WTC11 (cell line): ENCODE measurements around the gene TCF3. TPM values are rescaled to one million over a fixed set of nuclear protein-coding genes. Genes with fewer than 3 reads are reported as not detected.

ENCODE experiments used
- ATAC-seq: fragments of 200-7000 bp; cut with Tn5 transposase; 2 replicates; pipeline ENCODE4 v1.10.0; 2021; ENCODE audit warnings: mild to moderate bottlenecking, moderate library complexity
- CTCF ChIA-PET: fragments of 300-600 bp; sonication (Branson Sonifier 250); formaldehyde crosslinking; loops from one replicate; lab custom pipeline; 2021; ENCODE audit warnings: antibody characterized with exemption; lab: Charles Lee
- POLR2A ChIA-PET: fragments of 350-600 bp; sonication (Branson Sonifier 250); formaldehyde crosslinking; loops from one replicate; lab custom pipeline; 2021; ENCODE audit warnings: antibody characterized with exemption; lab: Charles Lee
- DNase-seq: peaks from one replicate; pipeline ENCODE4 v3.0.0; 2021; ENCODE audit warnings: low spot score
- H3K27ac Mint-ChIP-seq: 2 replicates; pipeline ENCODE4 v1.8.0; 2021; ENCODE audit warnings: mixed read lengths
- H3K27me3 Mint-ChIP-seq: 2 replicates; pipeline ENCODE4 v1.8.0; 2021; ENCODE audit warnings: low read depth, mild to moderate bottlenecking, moderate library complexity, mixed read lengths
- H3K36me3 Mint-ChIP-seq: 2 replicates; pipeline ENCODE4 v1.8.0; 2021; ENCODE audit warnings: mixed read lengths
- H3K4me1 Mint-ChIP-seq: 2 replicates; pipeline ENCODE4 v1.8.0; 2022; ENCODE audit warnings: mixed read lengths
- H3K4me3 Mint-ChIP-seq: 2 replicates; pipeline ENCODE4 v1.8.0; 2021; ENCODE audit warnings: mild to moderate bottlenecking, moderate library complexity, mixed read lengths
- H3K9me3 Mint-ChIP-seq: 2 replicates; pipeline ENCODE4 v1.8.0; 2021; ENCODE audit warnings: mixed read lengths
- AFF4 ChIP-seq: sonication (generic); formaldehyde crosslinking; IDR thresholded peaks from 2 replicates; pipeline ENCODE4 v1.8.1; 2023; ENCODE audit warnings: mild to moderate bottlenecking, missing genetic modification reagents, borderline replicate concordance
- ATF2 ChIP-seq: sonication (generic); formaldehyde crosslinking; IDR thresholded peaks from 2 replicates; pipeline ENCODE4 v1.8.1; 2022; ENCODE audit warnings: low read depth, missing genetic modification reagents, borderline replicate concordance
- ATF3 ChIP-seq: sonication (generic); formaldehyde crosslinking; conservative IDR thresholded peaks from 2 replicates; pipeline ENCODE4 v1.8.1; 2022; ENCODE audit warnings: mild to moderate bottlenecking, missing genetic modification reagents
- CREB1 ChIP-seq: sonication (generic); formaldehyde crosslinking; IDR thresholded peaks from 2 replicates; pipeline ENCODE4 v1.8.0; 2023; ENCODE audit warnings: mild to moderate bottlenecking, missing genetic modification reagents
- E2F1 ChIP-seq: sonication (generic); formaldehyde crosslinking; IDR thresholded peaks from 2 replicates; pipeline ENCODE4 v1.8.0; 2022; ENCODE audit warnings: mild to moderate bottlenecking, missing genetic modification reagents
- E2F4 ChIP-seq: sonication (generic); formaldehyde crosslinking; IDR thresholded peaks from 2 replicates; pipeline ENCODE4 v1.8.1; 2022; ENCODE audit warnings: low read depth, mild to moderate bottlenecking, moderate library complexity, missing genetic modification reagents, borderline replicate concordance
- EMX1 ChIP-seq: fragments of 250-450 bp; sonication (Bioruptor Pico); IDR thresholded peaks from 2 replicates; pipeline ENCODE4 v1.8.0; 2021; ENCODE audit warnings: mild to moderate bottlenecking
- FOXK1 ChIP-seq: sonication (generic); formaldehyde crosslinking; IDR thresholded peaks from 2 replicates; pipeline ENCODE4 v1.8.0; 2022; ENCODE audit warnings: mild to moderate bottlenecking, moderate library complexity, missing genetic modification reagents
- GABPB1 ChIP-seq: sonication (generic); formaldehyde crosslinking; IDR thresholded peaks from 2 replicates; pipeline ENCODE4 v1.8.1; 2023; ENCODE audit warnings: mild to moderate bottlenecking, missing genetic modification reagents
- GTF2I ChIP-seq: fragments of 250-450 bp; sonication (Bioruptor Pico); conservative IDR thresholded peaks from 2 replicates; pipeline ENCODE4 v1.4.0; 2021; ENCODE audit warnings: mild to moderate bottlenecking
- HMGA2 ChIP-seq: fragments of 250-450 bp; sonication (Bioruptor Pico); IDR thresholded peaks from 2 replicates; pipeline ENCODE4 v1.4.0; 2021; ENCODE audit warnings: mild to moderate bottlenecking, moderate library complexity
- HMGXB4 ChIP-seq: sonication (generic); formaldehyde crosslinking; IDR thresholded peaks from 2 replicates; pipeline ENCODE4 v1.8.1; 2023; ENCODE audit warnings: mild to moderate bottlenecking, moderate library complexity, missing genetic modification reagents
- MAX ChIP-seq: sonication (generic); formaldehyde crosslinking; IDR thresholded peaks from 2 replicates; pipeline ENCODE4 v1.8.0; 2022; ENCODE audit warnings: mild to moderate bottlenecking, missing genetic modification reagents
- NFE2L1 ChIP-seq: sonication (generic); formaldehyde crosslinking; IDR thresholded peaks from 2 replicates; pipeline ENCODE4 v1.8.1; 2023; ENCODE audit warnings: missing genetic modification reagents
- NR3C1 ChIP-seq: sonication (generic); formaldehyde crosslinking; conservative IDR thresholded peaks from 2 replicates; pipeline ENCODE4 v1.8.1; 2023; ENCODE audit warnings: low read depth, mild to moderate bottlenecking, missing genetic modification reagents
- PRRX2 ChIP-seq: fragments of 250-450 bp; sonication (Bioruptor Pico); IDR thresholded peaks from 2 replicates; pipeline ENCODE4 v1.8.0; 2021; ENCODE audit warnings: mild to moderate bottlenecking
- STAT6 ChIP-seq: sonication (generic); formaldehyde crosslinking; conservative IDR thresholded peaks from 2 replicates; pipeline ENCODE4 v1.8.1; 2023; ENCODE audit warnings: mild to moderate bottlenecking, low read depth, missing genetic modification reagents, moderate library complexity
- ZMAT4 ChIP-seq: fragments of 250-450 bp; sonication (Bioruptor Pico); IDR thresholded peaks from 2 replicates; pipeline ENCODE4 v1.9.0; 2021; ENCODE audit warnings: mild to moderate bottlenecking
- ZNF138 ChIP-seq: sonication (generic); formaldehyde crosslinking; conservative IDR thresholded peaks from 2 replicates; pipeline ENCODE4 v1.8.1; 2022; ENCODE audit warnings: mild to moderate bottlenecking, moderate library complexity, missing genetic modification reagents
- total RNA-seq: library from RNA; stranded (reverse); gene quantifications from 3 replicates; pipeline ENCODE4 v1.2.3, GENCODE V29; 2021

The TCF3 gene
- total RNA-seq, 1 experiment from 2014 or later: 324 TPM

- ATAC-seq: peak; percentile 63
- H3K4me3 Mint-ChIP-seq: peak overlapping the region; percentile 85
- H3K9me3 Mint-ChIP-seq: no peaks in the 10 kb centered on the region
- H3K4me1 Mint-ChIP-seq: peaks cover 10% of the 10 kb centered on the region
- peak; percentile 75 for DNase-seq
- POLR2A ChIA-PET: interaction anchor here (1.8 kb wide), 1 partner anchor 14 kb away, joined by 7 read pairs; the partner anchor contains the start of gene UQCR11
- CTCF ChIA-PET: interaction anchor here (1.0 to 2.7 kb wide), 8 partner anchors 17 to 234 kb away, joined by 3 to 21 read pairs (median 6); partner anchors contain the start of gene TCF3
- no peak overlapping the region for H3K27ac Mint-ChIP-seq
- H3K27me3 Mint-ChIP-seq: no peaks in the 10 kb centered on the region
- H3K36me3 Mint-ChIP-seq: peaks cover 9% of the 10 kb centered on the region
- TF ChIP-seq GABPB1 (CRISPR knock-in tag) (no peak), PRRX2 (CRISPR knock-in tag) (no peak), ATF3 (CRISPR knock-in tag) (no peak), NR3C1 (peak; percentile 79; the same call in 1 of the 2 replicates), MAX (CRISPR knock-in tag) (peak; percentile 82; the same call in 1 of the 2 replicates), ATF2 (CRISPR knock-in tag) (no peak), HMGA2 (CRISPR knock-in tag) (no peak), EMX1 (CRISPR knock-in tag) (0 out of 2 replicates have a peak, but pooled peaks have one; percentile 83), E2F4 (CRISPR knock-in tag) (0 out of 2 replicates have a peak, but pooled peaks have one; percentile 10), STAT6 (CRISPR knock-in tag) (peak; percentile 74; the same call in 1 of the 2 replicates), CREB1 (CRISPR knock-in tag) (no peak), E2F1 (CRISPR knock-in tag) (0 out of 2 replicates have a peak, but pooled peaks have one; percentile 69), AFF4 (CRISPR knock-in tag) (no peak), ZMAT4 (CRISPR knock-in tag) (no peak), FOXK1 (peak; percentile 60; the same call in 1 of the 2 replicates), NFE2L1 (CRISPR knock-in tag) (peak; percentile 81; the same call in 1 of the 2 replicates), ZNF138 (CRISPR knock-in tag) (0 out of 2 replicates have a peak, but pooled peaks have one; percentile 42), HMGXB4 (0 out of 2 replicates have a peak, but pooled peaks have one; percentile 40), GTF2I (no peak)
These were observed 60.2 kb downstream of the TCF3 start for GRCh38 chr19:1592024-1592754.
